ENCODE results near the gene SHOC2. TPM values are rescaled to one million over a fixed set of nuclear protein-coding genes. Genes with fewer than 3 reads are reported as not detected.
"Not testable (repeated sequence)": the region's sequence is repeated elsewhere in the genome, so short reads cannot be mapped to it uniquely, and the experiment has no call there.

SHOC2 gene
- total and polyA plus RNA-seq, 4 donors: 17.6 to 68.4 (median 47.8) TPM

DNA sequence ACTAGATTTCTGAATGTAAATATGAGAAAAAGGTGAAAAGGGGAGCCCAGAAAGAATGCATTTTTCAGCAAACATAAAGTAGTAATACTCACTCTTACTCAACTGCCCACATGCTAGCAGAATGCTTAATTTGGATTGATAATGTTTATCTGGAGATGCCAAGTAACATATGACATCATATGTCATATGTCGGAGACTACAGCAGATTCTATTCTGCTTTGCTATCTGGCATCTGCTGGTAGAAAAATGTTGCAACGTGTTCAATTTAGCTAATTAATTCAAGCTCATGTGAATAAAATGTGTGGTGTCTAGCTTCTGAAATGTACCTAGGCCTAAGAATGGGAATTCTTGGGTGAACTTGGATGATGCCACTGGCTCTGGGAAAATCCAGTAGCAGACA lies 5.0 kb upstream of the SHOC2 start:
- no peaks in the 10 kb centered on the region for H3K9me3 ChIP-seq (ENCODE audit: control insufficient read depth, low read length)
- no peak overlapping the region for H3K27ac ChIP-seq (ENCODE audit: low read depth in 1 of 2, low read length in 2 of 2)
- H3K4me1 ChIP-seq (ENCODE audit: control insufficient read depth in 1 of 2, insufficient read depth in 2 of 2, low read length in 2 of 2): peaks cover 0 to 3% of the 10 kb centered on the region in 2 donors
- no peak overlapping the region for H3K4me3 ChIP-seq (ENCODE audit: low read length in 2 of 2)
- intact Hi-C loops (cut with DNase I): no loop called here
- H3K36me3 ChIP-seq (ENCODE audit: control insufficient read depth in 1 of 2, insufficient read depth in 2 of 2, low read length in 1 of 2): no peaks in the 10 kb centered on the region
- WGBS, 2 donors: 79 to 89% methylated on average over 2 of the region's 2 CpGs
- ATAC-seq (ENCODE audit: low FRiP score) (no peak), DNase-seq (no peak)
- H3K27me3 ChIP-seq (ENCODE audit: control insufficient read depth in 1 of 2, insufficient read depth in 2 of 2, low read length in 1 of 2): no peaks in the 10 kb centered on the region

DNA sequence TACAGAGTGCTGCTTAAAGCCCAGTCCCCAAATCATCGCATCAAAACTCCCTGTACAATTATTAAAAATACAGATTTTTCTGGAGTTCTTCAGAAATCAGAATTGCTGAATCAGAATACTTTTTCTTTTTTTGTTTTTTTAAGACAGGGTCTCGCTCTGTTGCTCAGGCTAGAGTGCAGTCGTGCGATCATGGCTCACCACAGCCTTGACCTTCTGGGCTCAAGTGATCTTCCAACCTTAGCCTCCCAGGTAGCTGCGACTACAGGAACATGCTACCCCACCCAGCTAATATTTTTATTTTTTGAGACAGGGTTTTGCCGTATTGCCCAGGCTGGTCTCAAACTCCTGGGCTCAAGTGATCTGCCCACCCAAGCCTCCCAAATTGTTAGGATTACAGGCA lies 4.4 kb upstream of the SHOC2 start:
- intact Hi-C loops (cut with DNase I): no loop called here
- H3K27ac ChIP-seq (ENCODE audit: low read depth in 1 of 2, low read length in 2 of 2): no peak overlapping the region
- no peaks in the 10 kb centered on the region for H3K9me3 ChIP-seq (ENCODE audit: control insufficient read depth, low read length)
- peaks cover 0 to 3% of the 10 kb centered on the region in 2 donors for H3K4me1 ChIP-seq (ENCODE audit: control insufficient read depth in 1 of 2, insufficient read depth in 2 of 2, low read length in 2 of 2)
- no peak overlapping the region for H3K4me3 ChIP-seq (ENCODE audit: low read length in 2 of 2)
- H3K27me3 ChIP-seq (ENCODE audit: control insufficient read depth in 1 of 2, insufficient read depth in 2 of 2, low read length in 1 of 2): no peaks in the 10 kb centered on the region
- no peaks in the 10 kb centered on the region for H3K36me3 ChIP-seq (ENCODE audit: control insufficient read depth in 1 of 2, insufficient read depth in 2 of 2, low read length in 1 of 2)
- WGBS, 2 donors: 94 to 97% methylated on average over 6 of the region's 6 CpGs
- ATAC-seq (ENCODE audit: low FRiP score): no peak
- no peak for DNase-seq

DNA sequence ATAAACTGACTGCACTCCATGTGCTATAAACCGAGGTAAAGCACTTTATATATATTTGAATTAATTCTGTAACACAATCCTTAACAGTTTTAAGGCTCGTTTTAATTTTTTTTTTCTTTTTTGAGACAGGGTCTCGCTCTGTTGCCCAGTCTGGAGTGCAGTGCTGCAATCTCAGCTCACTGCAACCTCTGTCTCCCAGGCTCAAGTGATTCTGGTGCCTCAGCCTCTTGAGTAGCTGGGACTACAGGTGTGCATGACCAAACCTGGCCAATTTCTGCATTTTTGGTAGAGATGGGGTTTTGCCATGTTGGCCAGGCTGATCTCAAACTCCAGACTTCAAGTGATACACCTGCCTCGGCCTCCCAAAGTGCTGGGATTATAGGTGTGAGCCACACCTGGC lies 3.8 kb upstream of the SHOC2 start:
- H3K36me3 ChIP-seq (ENCODE audit: control insufficient read depth in 1 of 2, insufficient read depth in 2 of 2, low read length in 1 of 2); H3K4me3 ChIP-seq (ENCODE audit: low read length in 2 of 2); H3K27ac ChIP-seq (ENCODE audit: low read depth in 1 of 2, low read length in 2 of 2); DNase-seq; H3K27me3 ChIP-seq (ENCODE audit: control insufficient read depth in 1 of 2, insufficient read depth in 2 of 2, low read length in 1 of 2); ATAC-seq (ENCODE audit: low FRiP score); H3K4me1 ChIP-seq (ENCODE audit: control insufficient read depth in 1 of 2, insufficient read depth in 2 of 2, low read length in 2 of 2); H3K9me3 ChIP-seq (ENCODE audit: control insufficient read depth, low read length); intact Hi-C loops (cut with DNase I): not testable (repeated sequence)
- WGBS, 2 donors: 92 to 94% methylated on average over 4 of the region's 4 CpGs

DNA sequence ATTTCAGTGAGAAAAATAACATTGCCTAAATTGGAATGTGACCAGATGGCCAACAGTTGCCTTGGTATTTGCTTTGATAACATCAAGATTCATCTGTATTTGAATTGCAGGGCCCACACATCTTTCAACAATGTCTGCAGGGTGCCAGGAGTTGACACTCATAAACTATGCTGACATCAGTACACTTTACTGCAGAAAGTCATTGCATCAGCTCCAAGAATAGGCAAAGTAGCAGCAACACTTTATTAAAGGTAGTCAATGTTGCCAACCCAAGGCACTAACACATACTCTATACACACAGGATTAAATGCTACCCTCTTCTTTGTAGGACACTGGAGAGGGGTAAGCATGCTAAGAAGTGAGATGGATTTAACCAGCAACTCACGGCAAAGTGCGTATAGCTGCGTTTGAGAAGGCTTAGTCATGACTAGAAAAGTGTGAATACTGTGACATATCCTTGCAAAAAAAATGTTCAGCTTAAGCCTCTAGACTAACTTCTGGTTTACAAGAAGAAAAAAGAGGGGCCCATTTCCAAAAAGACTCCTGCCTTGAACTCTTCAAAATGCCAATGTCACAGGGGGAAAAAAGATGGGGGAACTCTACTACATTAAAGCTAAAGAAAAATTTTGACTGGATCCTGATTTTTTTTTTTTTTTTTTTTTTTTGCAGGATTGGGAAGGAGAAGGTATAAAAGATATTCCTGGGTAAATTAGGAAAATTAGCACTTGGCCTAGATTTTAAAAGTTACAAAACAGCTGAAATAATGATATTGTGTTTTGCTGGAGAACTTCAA lies 2.7 kb upstream of the SHOC2 start:
- no peaks in the 10 kb centered on the region for H3K27me3 ChIP-seq (ENCODE audit: control insufficient read depth in 1 of 2, insufficient read depth in 2 of 2, low read length in 1 of 2)
- WGBS, 2 donors: 81 to 84% methylated on average over 3 of the region's 3 CpGs
- no peaks in the 10 kb centered on the region for H3K9me3 ChIP-seq (ENCODE audit: control insufficient read depth, low read length)
- H3K27ac ChIP-seq (ENCODE audit: low read depth in 1 of 2, low read length in 2 of 2): no peak overlapping the region
- DNase-seq (no peak), ATAC-seq (ENCODE audit: low FRiP score) (no peak)
- no peaks in the 10 kb centered on the region for H3K36me3 ChIP-seq (ENCODE audit: control insufficient read depth in 1 of 2, insufficient read depth in 2 of 2, low read length in 1 of 2)
- no peak overlapping the region for H3K4me3 ChIP-seq (ENCODE audit: low read length in 2 of 2)
- H3K4me1 ChIP-seq (ENCODE audit: control insufficient read depth in 1 of 2, insufficient read depth in 2 of 2, low read length in 2 of 2): peaks cover 0 to 5% of the 10 kb centered on the region in 2 donors
- intact Hi-C loops (cut with DNase I): no loop called here

- H3K4me1 ChIP-seq (ENCODE audit: control insufficient read depth in 1 of 2, insufficient read depth in 2 of 2, low read length in 2 of 2): peaks cover 0 to 5% of the 10 kb centered on the region in 2 donors
- peak overlapping the region; percentile 82 to 93 for H3K27ac ChIP-seq (ENCODE audit: low read depth in 1 of 2, low read length in 2 of 2)
- no peaks in the 10 kb centered on the region for H3K9me3 ChIP-seq (ENCODE audit: control insufficient read depth, low read length)
- no peaks in the 10 kb centered on the region for H3K36me3 ChIP-seq (ENCODE audit: control insufficient read depth in 1 of 2, insufficient read depth in 2 of 2, low read length in 1 of 2)
- peak; percentile 99 for DNase-seq
- WGBS, 2 donors: 0% methylated on average over 15 of the region's 15 CpGs
- ATAC-seq (ENCODE audit: low FRiP score): no peak
- intact Hi-C loops (cut with DNase I): loop anchor here in 1 of 2 donors (2.0 kb wide), 1 partner anchor 45 kb away; no protein-coding TSS in a partner anchor
- H3K4me3 ChIP-seq (ENCODE audit: low read length in 2 of 2): peak overlapping the region; percentile 73 to 76
- H3K27me3 ChIP-seq (ENCODE audit: control insufficient read depth in 1 of 2, insufficient read depth in 2 of 2, low read length in 1 of 2): no peaks in the 10 kb centered on the region
Observed at GRCh38 chr10:110918269-110918642, 1.1 kb upstream of the SHOC2 start.

DNA sequence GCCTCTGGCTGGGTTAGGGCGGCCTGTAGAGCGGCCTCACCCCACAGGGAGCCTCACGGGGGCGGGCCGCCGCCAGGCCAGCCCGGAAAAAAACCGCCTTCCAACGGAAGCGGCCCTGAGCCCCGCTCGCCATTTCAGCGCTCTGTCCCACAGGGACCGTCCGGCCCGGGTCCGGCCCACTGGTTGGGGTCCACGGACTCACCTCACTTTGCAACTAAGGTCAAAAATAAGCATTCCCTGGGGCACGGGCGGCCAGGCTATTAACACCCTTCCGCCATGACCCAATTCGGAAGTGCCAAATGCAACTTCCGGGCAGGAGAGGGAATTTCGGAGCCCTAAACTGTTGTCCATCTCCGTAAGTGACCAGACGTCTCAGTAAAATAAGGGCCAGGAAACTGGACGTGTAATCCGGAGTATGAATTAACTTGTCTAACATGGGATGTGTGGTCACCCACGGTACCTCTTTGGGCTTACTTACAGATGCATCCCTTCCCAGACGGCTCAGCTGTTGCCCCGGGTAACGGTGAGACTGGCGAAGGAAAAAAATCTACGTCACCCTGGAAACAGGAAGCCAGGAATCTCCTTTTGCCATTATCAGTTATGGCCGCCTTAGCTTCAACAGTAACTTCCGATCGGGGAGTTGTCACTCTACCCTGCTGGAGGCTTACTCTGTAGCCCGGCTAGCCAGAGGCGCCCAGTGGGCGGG lies 608 bp upstream of the SHOC2 start, which contains the start of gene BBIP1:
BBIP1 (minus strand) TSS at position 538 of the 706 bp plus-strand sequence. CDS start 1,023 bp downstream, outside the sequence.
- Histone ChIP-seq H3K9me3 (ENCODE audit: control insufficient read depth, low read length) (no peaks in the 10 kb centered on the region), H3K27me3 (ENCODE audit: control insufficient read depth in 1 of 2, insufficient read depth in 2 of 2, low read length in 1 of 2) (no peaks in the 10 kb centered on the region), H3K4me1 (ENCODE audit: control insufficient read depth in 1 of 2, insufficient read depth in 2 of 2, low read length in 2 of 2) (peaks cover 0 to 5% of the 10 kb centered on the region in 2 donors), H3K36me3 (ENCODE audit: control insufficient read depth in 1 of 2, insufficient read depth in 2 of 2, low read length in 1 of 2) (no peaks in the 10 kb centered on the region), H3K4me3 (ENCODE audit: low read length in 2 of 2) (peak within 1 kb of the TSS; percentile 96 to 98), H3K27ac (ENCODE audit: low read depth in 1 of 2, low read length in 2 of 2) (peak within 1 kb of the TSS; percentile 93 to 98)
- ATAC-seq (ENCODE audit: low FRiP score) (peak; percentile 99), DNase-seq (no peak)
- intact Hi-C loops (cut with DNase I): loop anchor here in 1 of 2 donors (2.0 kb wide), 1 partner anchor 46 kb away; no protein-coding TSS in a partner anchor
- WGBS, 2 donors: 0% methylated on average over 40 of the region's 40 CpGs

GRCh38 chr10:110919971-110920881 lies 822 bp downstream of the SHOC2 start:
- intact Hi-C loops (cut with DNase I): loop anchor here in 1 of 2 donors (2.0 kb wide), 1 partner anchor 47 kb away; no protein-coding TSS in a partner anchor
- 0% methylated on average over 41 to 44 of the region's 44 CpGs for WGBS, 2 donors
- DNase-seq: peak; percentile 62 to 80
- Histone ChIP-seq H3K36me3 (ENCODE audit: control insufficient read depth in 1 of 2, insufficient read depth in 2 of 2, low read length in 1 of 2) (no peaks in the 10 kb centered on the region), H3K27ac (ENCODE audit: low read depth in 1 of 2, low read length in 2 of 2) (peak overlapping the region; percentile 88 to 96), H3K27me3 (ENCODE audit: control insufficient read depth in 1 of 2, insufficient read depth in 2 of 2, low read length in 1 of 2) (no peaks in the 10 kb centered on the region), H3K9me3 (ENCODE audit: control insufficient read depth, low read length) (no peaks in the 10 kb centered on the region), H3K4me3 (ENCODE audit: low read length in 2 of 2) (peak overlapping the region; percentile 96 to 98), H3K4me1 (ENCODE audit: control insufficient read depth in 1 of 2, insufficient read depth in 2 of 2, low read length in 2 of 2) (peaks cover 0 to 5% of the 10 kb centered on the region in 2 donors)
- ATAC-seq (ENCODE audit: low FRiP score): no peak

- intact Hi-C loops (cut with DNase I): no loop called here
Observed at GRCh38 chr10:110923856-110924493, 4.6 kb downstream of the SHOC2 start.

More at GRCh38 chr10:110923856-110924493, 4.6 kb downstream of the SHOC2 start:
- Histone ChIP-seq H3K4me1 (ENCODE audit: control insufficient read depth in 1 of 2, insufficient read depth in 2 of 2, low read length in 2 of 2) (peaks cover 0 to 2% of the 10 kb centered on the region in 2 donors), H3K36me3 (ENCODE audit: control insufficient read depth in 1 of 2, insufficient read depth in 2 of 2, low read length in 1 of 2) (no peaks in the 10 kb centered on the region), H3K9me3 (ENCODE audit: control insufficient read depth, low read length) (no peaks in the 10 kb centered on the region), H3K27me3 (ENCODE audit: control insufficient read depth in 1 of 2, insufficient read depth in 2 of 2, low read length in 1 of 2) (no peaks in the 10 kb centered on the region), H3K4me3 (ENCODE audit: low read length in 2 of 2) (no peak overlapping the region), H3K27ac (ENCODE audit: low read depth in 1 of 2, low read length in 2 of 2) (no peak overlapping the region)
- ATAC-seq (ENCODE audit: low FRiP score) (no peak), DNase-seq (no peak)
- 21 to 22% methylated on average over 2 of the region's 2 CpGs for WGBS, 2 donors
